ENCODE measurements around the gene NEK6.

Gene NEK6

GRCh38 chr9:124274738-124275137 lies 17.0 kb downstream of the NEK6 start:
- in situ Hi-C loops (cut with MboI; ENCODE audit: low sequenced_read_pairs): no loop called here

GRCh38 chr9:124277420-124277819 lies 19.7 kb downstream of the NEK6 start:
- in situ Hi-C loops (cut with MboI; ENCODE audit: low sequenced_read_pairs): no loop called here

- in situ Hi-C loops (cut with MboI; ENCODE audit: low sequenced_read_pairs): no loop called here
Measured at GRCh38 chr9:124278054-124278540, 20.3 kb downstream of the NEK6 start.

GRCh38 chr9:124279531-124280175 lies 21.9 kb downstream of the NEK6 start:
- in situ Hi-C loops (cut with MboI; ENCODE audit: low sequenced_read_pairs): no loop called here

GRCh38 chr9:124280176-124280691 lies 22.5 kb downstream of the NEK6 start:
- in situ Hi-C loops (cut with MboI; ENCODE audit: low sequenced_read_pairs): no loop called here

- in situ Hi-C loops (cut with MboI; ENCODE audit: low sequenced_read_pairs): no loop called here
Measured at GRCh38 chr9:124281931-124282371, 24.2 kb downstream of the NEK6 start.

GRCh38 chr9:124282442-124283227 lies 24.9 kb downstream of the NEK6 start:
- in situ Hi-C loops (cut with MboI; ENCODE audit: low sequenced_read_pairs): no loop called here

- in situ Hi-C loops (cut with MboI; ENCODE audit: low sequenced_read_pairs): no loop called here
Measured at GRCh38 chr9:124283228-124283814, 25.6 kb downstream of the NEK6 start.

GRCh38 chr9:124284237-124284831 lies 26.6 kb downstream of the NEK6 start:
- in situ Hi-C loops (cut with MboI; ENCODE audit: low sequenced_read_pairs): no loop called here

- in situ Hi-C loops (cut with MboI; ENCODE audit: low sequenced_read_pairs): no loop called here
Measured at GRCh38 chr9:124284940-124285441, 27.2 kb downstream of the NEK6 start.

GRCh38 chr9:124285490-124285889 lies 27.7 kb downstream of the NEK6 start:
- in situ Hi-C loops (cut with MboI; ENCODE audit: low sequenced_read_pairs): no loop called here

- in situ Hi-C loops (cut with MboI; ENCODE audit: low sequenced_read_pairs): no loop called here
Measured at GRCh38 chr9:124285903-124286291, 28.1 kb downstream of the NEK6 start.

GRCh38 chr9:124286292-124286931 lies 28.7 kb downstream of the NEK6 start:
- in situ Hi-C loops (cut with MboI; ENCODE audit: low sequenced_read_pairs): no loop called here

- in situ Hi-C loops (cut with MboI; ENCODE audit: low sequenced_read_pairs): no loop called here
Measured at GRCh38 chr9:124290053-124290591, 32.4 kb downstream of the NEK6 start.

GRCh38 chr9:124290743-124291554 lies 33.2 kb downstream of the NEK6 start:
- in situ Hi-C loops (cut with MboI; ENCODE audit: low sequenced_read_pairs): no loop called here

- in situ Hi-C loops (cut with MboI; ENCODE audit: low sequenced_read_pairs): no loop called here
Measured at GRCh38 chr9:124291801-124292396, 34.1 kb downstream of the NEK6 start.

- in situ Hi-C loops (cut with MboI; ENCODE audit: low sequenced_read_pairs): no loop called here
Measured at GRCh38 chr9:124292696-124293593, 35.2 kb downstream of the NEK6 start.
